Measurements from ENCODE around the gene PCYOX1L.
"Not testable (repeated sequence)": the region's sequence is repeated elsewhere in the genome, so short reads cannot be mapped to it uniquely, and the experiment has no call there.

PCYOX1L gene

DNA sequence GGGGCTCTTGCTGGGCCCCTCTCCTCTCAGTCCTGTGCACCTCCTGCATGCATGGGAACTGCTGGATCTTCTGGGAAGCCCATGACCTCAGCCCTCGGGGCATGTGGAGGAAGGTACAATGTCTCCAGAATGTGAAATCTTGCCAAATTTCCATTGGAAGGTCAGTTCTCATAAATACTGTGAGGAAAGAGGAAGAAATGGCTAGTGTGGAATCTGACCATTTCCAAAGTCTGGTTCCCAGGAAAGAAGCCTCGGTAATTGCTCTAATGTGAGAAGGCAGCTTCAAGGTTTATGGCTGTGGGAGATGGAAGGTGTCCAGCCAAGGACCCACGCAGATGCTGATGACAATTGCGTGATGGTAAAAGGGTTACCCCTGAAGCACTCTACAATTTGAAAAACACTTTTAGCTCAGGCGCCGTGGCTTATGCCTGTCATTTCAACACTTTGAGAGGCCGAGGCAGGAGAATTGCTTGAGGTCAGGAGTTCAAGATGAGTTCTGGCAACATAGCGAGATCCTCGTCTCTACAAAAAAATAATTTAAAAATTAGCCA, 29.3 kb downstream of the PCYOX1L start:
- ChIA-PET CTCF (interaction anchor here (1.8 to 8.2 kb wide), 2 partner anchors 19 to 47 kb away, joined by 4 to 87 read pairs; no protein-coding TSS in a partner anchor), POLR2A (no interaction called here)
- TF ChIP-seq FOXM1 (IDR thresholded peaks at IDR 0.05; ENCODE audit: borderline replicate concordance) (no peak), TARDBP (IDR thresholded peaks at IDR 0.05) (no peak), FOXA1 (IDR thresholded peaks at IDR 0.05) (no peak), SP1 (IDR thresholded peaks at IDR 0.05) (no peak), LEF1 (IDR thresholded peaks at IDR 0.05; ENCODE audit: borderline replicate concordance) (no peak), SUZ12 (IDR thresholded peaks at IDR 0.05) (no peak), ELF4 (IDR thresholded peaks at IDR 0.05) (no peak), ARNT (IDR thresholded peaks at IDR 0.05) (no peak)
- DNase-seq (ENCODE audit: extremely low spot score) = no peak

GRCh38 chr5:149387982-149388381, 30.1 kb downstream of the PCYOX1L start:
- POLR2A ChIA-PET = no interaction called here
- DNase-seq (ENCODE audit: extremely low spot score) = no peak
- CTCF ChIA-PET = interaction anchor here (0.6 to 8.2 kb wide), 2 partner anchors 46 to 61 kb away, joined by 3 to 87 read pairs; no protein-coding TSS in a partner anchor
- no peak for TF ChIP-seq FOXA1 (IDR thresholded peaks at IDR 0.05)
- TF ChIP-seq FOXK2 (IDR thresholded peaks at IDR 0.05) = no peak
- no peak for TF ChIP-seq BHLHE40 (IDR thresholded peaks at IDR 0.05; ENCODE audit: borderline replicate concordance)
- no peak for TF ChIP-seq ZNF384 (IDR thresholded peaks at IDR 0.05)
- no peak for TF ChIP-seq ARNT (IDR thresholded peaks at IDR 0.05)
- TF ChIP-seq ELF4 (IDR thresholded peaks at IDR 0.05) = no peak
- no peak for TF ChIP-seq PKNOX1 (IDR thresholded peaks at IDR 0.05)
- no peak for TF ChIP-seq SUZ12 (IDR thresholded peaks at IDR 0.05)
- TF ChIP-seq TARDBP (IDR thresholded peaks at IDR 0.05) = no peak
- TF ChIP-seq HDGF (IDR thresholded peaks at IDR 0.05; ENCODE audit: borderline replicate concordance) = no peak
- TF ChIP-seq LEF1 (IDR thresholded peaks at IDR 0.05; ENCODE audit: borderline replicate concordance) = no peak

DNA sequence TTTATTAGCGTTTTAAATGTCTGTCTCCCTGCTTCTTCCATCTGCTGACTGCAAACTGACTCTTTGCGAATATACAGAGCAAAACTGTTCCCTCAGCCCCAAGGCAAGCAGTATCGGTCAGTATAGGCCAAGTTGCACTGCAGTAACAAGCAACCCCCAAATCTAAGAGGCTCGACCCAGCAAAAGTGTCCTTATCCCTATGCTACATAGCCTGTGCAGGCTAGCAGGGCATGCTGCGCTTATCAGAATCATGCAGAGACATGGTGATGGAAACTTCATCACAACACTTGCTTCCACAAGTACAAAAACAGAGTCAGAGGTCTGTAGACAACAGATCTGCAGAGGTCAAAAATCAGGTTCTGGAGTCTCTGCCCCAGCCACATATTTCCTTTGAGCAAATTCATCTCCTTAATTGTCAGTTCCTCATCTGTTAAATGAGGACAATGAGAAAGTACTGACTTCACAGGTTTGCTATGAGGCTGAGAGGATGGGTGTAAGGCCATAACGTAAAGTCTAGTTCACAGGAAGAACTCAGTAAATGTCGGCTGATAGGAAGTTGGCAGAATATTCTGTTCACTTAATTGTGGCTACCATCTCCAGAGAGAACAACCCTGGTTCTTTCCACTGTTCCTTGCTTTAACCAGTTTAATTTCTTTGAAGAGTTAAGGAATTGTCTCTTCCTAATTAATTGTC, 30.8 kb downstream of the PCYOX1L start:
- ChIA-PET CTCF (interaction anchor here (1.4 kb wide), 1 partner anchor 45 kb away, joined by 3 read pairs; no protein-coding TSS in a partner anchor), POLR2A (no interaction called here)
- DNase-seq (ENCODE audit: extremely low spot score) = no peak
- no peak for TF ChIP-seq ZNF384 (IDR thresholded peaks at IDR 0.05)
- TF ChIP-seq FOXM1 (IDR thresholded peaks at IDR 0.05; ENCODE audit: borderline replicate concordance) = no peak
- no peak for TF ChIP-seq ELF4 (IDR thresholded peaks at IDR 0.05)

- no peak for TF ChIP-seq ZNF384 (IDR thresholded peaks at IDR 0.05)
- no peak for TF ChIP-seq SP1 (IDR thresholded peaks at IDR 0.05)
- TF ChIP-seq HDGF (IDR thresholded peaks at IDR 0.05; ENCODE audit: borderline replicate concordance) = no peak
- TF ChIP-seq FOXA1 (IDR thresholded peaks at IDR 0.05) = no peak
- no peak for TF ChIP-seq TARDBP (IDR thresholded peaks at IDR 0.05)
- ChIA-PET CTCF (interaction anchor here (0.7 to 1.4 kb wide), 5 partner anchors 8 to 45 kb away, joined by 3 to 4 read pairs (median 3); no protein-coding TSS in a partner anchor), POLR2A (no interaction called here)
- DNase-seq (ENCODE audit: extremely low spot score) = no peak
These were observed 32.0 kb downstream of the PCYOX1L start for GRCh38 chr5:149389552-149390495.

DNA sequence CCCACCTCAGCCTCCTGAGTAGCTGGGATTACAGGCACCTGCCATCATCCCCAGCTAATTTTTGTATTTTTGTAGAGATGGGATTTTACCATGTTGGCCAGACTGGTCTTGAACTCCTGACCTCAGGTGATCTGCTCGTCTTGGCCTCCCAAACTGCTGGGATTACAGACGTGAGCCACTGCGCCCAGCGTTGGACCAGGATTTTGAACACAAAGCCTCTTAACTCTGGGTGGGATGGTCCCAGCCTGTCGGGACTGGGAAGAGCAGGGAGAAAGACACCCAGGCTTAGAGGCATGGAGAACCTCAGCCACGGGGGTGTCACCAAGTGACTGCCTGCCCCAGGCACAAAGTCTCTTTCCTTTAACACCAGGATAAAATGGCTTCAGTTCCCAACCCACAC, 33.2 kb downstream of the PCYOX1L start:
- CTCF ChIA-PET = interaction anchor here (0.7 to 1.2 kb wide), 2 partner anchors 11 to 43 kb away, joined by 3 read pairs; no protein-coding TSS in a partner anchor
- DNase-seq (ENCODE audit: extremely low spot score); POLR2A ChIA-PET: not testable (repeated sequence)

DNA sequence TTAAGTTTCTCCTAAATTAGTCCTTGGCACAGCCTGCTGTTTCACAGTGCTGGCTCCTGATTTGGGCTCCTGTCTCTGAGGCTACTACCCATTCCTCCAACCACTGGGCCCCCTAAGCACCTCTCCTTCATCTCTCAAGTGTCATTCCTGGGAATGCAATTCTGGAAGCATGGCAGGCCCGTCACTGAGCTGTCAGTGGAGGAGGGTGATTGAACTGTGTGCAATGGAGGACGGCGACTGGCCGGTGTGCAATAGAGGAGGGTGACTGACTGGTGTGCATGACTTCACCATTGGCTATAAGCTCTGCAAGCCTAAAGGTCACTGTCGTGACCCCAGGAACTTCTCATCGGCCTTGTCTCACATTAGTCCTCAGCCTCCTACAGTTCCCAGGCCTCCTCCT, 33.7 kb downstream of the PCYOX1L start:
- ChIA-PET POLR2A (no interaction called here), CTCF (interaction anchor here (0.7 kb wide), 1 partner anchor 42 kb away, joined by 3 read pairs; no protein-coding TSS in a partner anchor)
- TF ChIP-seq FOXK2 (IDR thresholded peaks at IDR 0.05) (no peak), ELF4 (IDR thresholded peaks at IDR 0.05) (no peak), L3MBTL2 (conservative IDR thresholded peaks at IDR 0.05) (no peak), SUZ12 (IDR thresholded peaks at IDR 0.05) (no peak), SP1 (IDR thresholded peaks at IDR 0.05) (no peak), NFRKB (IDR thresholded peaks at IDR 0.05) (no peak), CTBP1 (IDR thresholded peaks at IDR 0.05; ENCODE audit: borderline replicate concordance) (no peak), FOXM1 (IDR thresholded peaks at IDR 0.05; ENCODE audit: borderline replicate concordance) (no peak), TARDBP (IDR thresholded peaks at IDR 0.05) (no peak), HDGF (IDR thresholded peaks at IDR 0.05; ENCODE audit: borderline replicate concordance) (no peak), ARNT (IDR thresholded peaks at IDR 0.05) (no peak), ZNF384 (IDR thresholded peaks at IDR 0.05) (no peak)
- DNase-seq (ENCODE audit: extremely low spot score) = no peak

GRCh38 chr5:149392718-149393117, 34.9 kb downstream of the PCYOX1L start:
- DNase-seq (ENCODE audit: extremely low spot score) = no peak
- ChIA-PET POLR2A (no interaction called here), CTCF (no interaction called here)
- TF ChIP-seq NFRKB (IDR thresholded peaks at IDR 0.05) (no peak), ARNT (IDR thresholded peaks at IDR 0.05) (no peak), HDGF (IDR thresholded peaks at IDR 0.05; ENCODE audit: borderline replicate concordance) (no peak), TARDBP (IDR thresholded peaks at IDR 0.05) (no peak), BHLHE40 (IDR thresholded peaks at IDR 0.05; ENCODE audit: borderline replicate concordance) (no peak), ZNF384 (IDR thresholded peaks at IDR 0.05) (no peak), SUZ12 (IDR thresholded peaks at IDR 0.05) (no peak), CTBP1 (IDR thresholded peaks at IDR 0.05; ENCODE audit: borderline replicate concordance) (no peak), FOXA1 (IDR thresholded peaks at IDR 0.05) (no peak), FOXM1 (IDR thresholded peaks at IDR 0.05; ENCODE audit: borderline replicate concordance) (no peak), SP1 (IDR thresholded peaks at IDR 0.05) (no peak), L3MBTL2 (conservative IDR thresholded peaks at IDR 0.05) (no peak)

DNA sequence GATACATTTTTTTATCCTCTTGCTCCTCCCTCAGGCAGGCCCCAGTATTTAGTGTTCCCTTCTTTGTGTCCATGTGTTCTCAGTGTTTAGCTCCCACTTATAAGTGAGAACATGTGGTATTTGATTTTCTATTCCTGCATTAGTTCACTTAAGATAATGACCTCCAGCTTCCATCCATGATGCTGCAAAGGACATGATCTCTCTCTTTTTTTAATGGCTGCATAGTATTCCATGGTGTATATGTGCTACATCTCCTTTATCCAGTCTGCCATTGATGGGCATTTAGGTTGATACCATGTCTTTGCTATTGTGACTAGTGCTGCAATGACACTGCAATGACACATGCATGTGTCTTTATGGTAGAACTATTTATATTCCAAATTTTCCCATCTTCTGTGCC, 37.1 kb downstream of the PCYOX1L start:
- DNase-seq (ENCODE audit: extremely low spot score); POLR2A ChIA-PET: not testable (repeated sequence)
- CTCF ChIA-PET = interaction anchor here (0.7 kb wide), 2 partner anchors 14 to 28 kb away, joined by 3 read pairs; no protein-coding TSS in a partner anchor
